Pancreas (tissue), 10 donors: ENCODE measurements around the gene SSNA1. TPM values are rescaled to one million over a fixed set of nuclear protein-coding genes. Genes with fewer than 3 reads are reported as not detected.

Experiments
- ATAC-seq, 4 donors: fragments of 200-7000 bp; cut with Tn5 transposase; one replicate each; pipeline versions ENCODE4 v1.8.0 to v1.9.1; 2020; ENCODE audit warnings: mild to moderate bottlenecking in 4 of 4, moderate library complexity in 4 of 4
- DNase-seq, 6 donors: peaks; one replicate each; pipeline ENCODE4 v3.0.0-alpha.2; 2020
- FAIRE-seq: peaks from 2 replicates; lab custom pipeline; 2012; peaks lifted over from hg19 to GRCh38; lab: Jason Lieb, UNC
- H3K27ac ChIP-seq, 4 donors: fragments of 200-600 bp; sonication (generic); 1 replicate in 3 of 4; 2 replicates in 1 of 4; pipeline versions ENCODE4 v1.5.0 to v1.8.0; 2020
- H3K27me3 ChIP-seq, 4 donors: fragments of 200-600 bp; one replicate each; pipeline ENCODE4 v1.8.0; 2021
- H3K36me3 ChIP-seq, 3 donors: fragments of 200-600 bp; sonication (generic) in 1 of 3; one replicate each; pipeline versions ENCODE4 v1.5.0 to v1.8.0; 2020 to 2021
- H3K4me1 ChIP-seq, 3 donors: fragments of 200-600 bp; one replicate each; pipeline ENCODE4 v1.8.0; 2021
- H3K4me3 ChIP-seq, 4 donors: fragments of 200-600 bp; sonication (generic) in 2 of 4; one replicate each; pipeline versions ENCODE4 v1.5.0 to v1.8.0; 2020 to 2021
- H3K9me3 ChIP-seq, 4 donors: fragments of 200-600 bp; one replicate each; pipeline ENCODE4 v1.8.0; 2021
- WGBS, 2 donors: extraction: QIAGEN DNeasy Blood & Tissue Kit; methylation state at CpG; one replicate each; pipeline ENCODE4 v1.1.7; 2013; 5-methylcytosine and 5-hydroxymethylcytosine counted together
- intact Hi-C, 3 donors: fragments of 100-400 bp; cut with DNase I; formaldehyde crosslinking; loops; one replicate each; pipeline versions ENCODE4 v1.11.1 to v1.14.2; 2022
- polyA plus RNA-seq, 2 donors: library from polyadenylated mRNA; stranded (reverse); fragments of 200-250 nt; gene quantifications; one replicate each; pipeline ENCODE4 v1.2.3, GENCODE V29; 2013
- total RNA-seq, 6 donors: library from RNA; stranded (reverse); fragmentation: NEBNext Ultra II Directional in 4 of 6; extraction: Animal tissue kit (Norgen Biotek cat#: 25700) in 4 of 6; gene quantifications; one replicate each; pipeline versions ENCODE4 v1.2.1 to v1.2.4, GENCODE V29; 2021 to 2023
- TF ChIP-seq, protein P1 (sequence below), 4 donors: fragments of 200-600 bp; sonication (generic) in 3 of 4; IDR thresholded peaks; one replicate each; pipeline versions ENCODE4 v1.5.0 to v1.8.0; 2021; ENCODE audit warnings: antibody characterized with exemption in 4 of 4
- donor health status: healthy with polysubstance abuse.
- donor health status: DM: no; HTN: no; CAD: no; lungs with moderate emphysema.
- donor health status: DM: no; HTN: no; CAD: no.
- donor health status: control.
- donor health status: control.
- donor health status: Bipolar disorder and iron deficiency.
- donor health status: DM: yes; HTN: yes; CAD: no.
- donor health status: DM: no; HTN: no; CAD: no.
- donor health status: DM: no; HTN: no; CAD: no.
- donor health status: DM: yes; HTN: yes; CAD: no.

Gene SSNA1
- total and polyA plus RNA-seq, 8 donors = 30.8 to 81.0 (median 41.1) TPM

- H3K27me3 ChIP-seq = no peaks in the 10 kb centered on the region
- TF ChIP-seq, protein P1, sequence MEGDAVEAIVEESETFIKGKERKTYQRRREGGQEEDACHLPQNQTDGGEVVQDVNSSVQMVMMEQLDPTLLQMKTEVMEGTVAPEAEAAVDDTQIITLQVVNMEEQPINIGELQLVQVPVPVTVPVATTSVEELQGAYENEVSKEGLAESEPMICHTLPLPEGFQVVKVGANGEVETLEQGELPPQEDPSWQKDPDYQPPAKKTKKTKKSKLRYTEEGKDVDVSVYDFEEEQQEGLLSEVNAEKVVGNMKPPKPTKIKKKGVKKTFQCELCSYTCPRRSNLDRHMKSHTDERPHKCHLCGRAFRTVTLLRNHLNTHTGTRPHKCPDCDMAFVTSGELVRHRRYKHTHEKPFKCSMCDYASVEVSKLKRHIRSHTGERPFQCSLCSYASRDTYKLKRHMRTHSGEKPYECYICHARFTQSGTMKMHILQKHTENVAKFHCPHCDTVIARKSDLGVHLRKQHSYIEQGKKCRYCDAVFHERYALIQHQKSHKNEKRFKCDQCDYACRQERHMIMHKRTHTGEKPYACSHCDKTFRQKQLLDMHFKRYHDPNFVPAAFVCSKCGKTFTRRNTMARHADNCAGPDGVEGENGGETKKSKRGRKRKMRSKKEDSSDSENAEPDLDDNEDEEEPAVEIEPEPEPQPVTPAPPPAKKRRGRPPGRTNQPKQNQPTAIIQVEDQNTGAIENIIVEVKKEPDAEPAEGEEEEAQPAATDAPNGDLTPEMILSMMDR (IDR thresholded peaks at IDR 0.05) = no peak
- H3K36me3 ChIP-seq = no peaks in the 10 kb centered on the region
- intact Hi-C loops = no loop called here
- FAIRE-seq = no peak
- no peak for ATAC-seq
- peak in 1 of 6 donors; percentile 54 for DNase-seq
- H3K9me3 ChIP-seq = no peaks in the 10 kb centered on the region
- H3K4me1 ChIP-seq = peaks cover 6 to 12% (median 7%) of the 10 kb centered on the region in 3 donors
- H3K4me3 ChIP-seq = no peak overlapping the region
- 93% methylated on average over 51 to 52 of the region's 52 CpGs for WGBS, 2 donors
- no peak overlapping the region for H3K27ac ChIP-seq
Observed at GRCh38 chr9:137220317-137221094, 32.0 kb downstream of the SSNA1 start.

GRCh38 chr9:137221095-137221505 lies 32.6 kb downstream of the SSNA1 start:
- WGBS, 2 donors = 84% methylated on average over 14 of the region's 14 CpGs
- H3K9me3 ChIP-seq = no peaks in the 10 kb centered on the region
- intact Hi-C loops = no loop called here
- TF ChIP-seq, protein P1 (IDR thresholded peaks at IDR 0.05) = no peak
- ATAC-seq (no peak), FAIRE-seq (no peak), DNase-seq (peak in 1 of 6 donors; percentile 31)
- peak overlapping the region in 2 of 4 donors; percentile 48 for H3K4me3 ChIP-seq
- H3K27ac ChIP-seq = no peak overlapping the region
- H3K4me1 ChIP-seq = peaks cover 6 to 12% (median 7%) of the 10 kb centered on the region in 3 donors
- no peaks in the 10 kb centered on the region for H3K36me3 ChIP-seq
- no peaks in the 10 kb centered on the region for H3K27me3 ChIP-seq

- H3K4me1 ChIP-seq = peaks cover 6 to 12% (median 7%) of the 10 kb centered on the region in 3 donors
- 5 to 9% methylated on average over 31 to 61 of the region's 61 CpGs for WGBS, 2 donors
- FAIRE-seq = no peak
- no peak for ATAC-seq
- H3K27ac ChIP-seq = peak overlapping the region in 2 of 4 donors; percentile 8 to 19
- no peaks in the 10 kb centered on the region for H3K27me3 ChIP-seq
- intact Hi-C loops = no loop called here
- no peaks in the 10 kb centered on the region for H3K36me3 ChIP-seq
- TF ChIP-seq, protein P1 (IDR thresholded peaks at IDR 0.05) = no peak
- DNase-seq = peak in 4 of 6 donors; percentile 43 to 71 (median 48)
- H3K4me3 ChIP-seq = peak overlapping the region in 3 of 4 donors; percentile 18 to 48 (median 48)
- no peaks in the 10 kb centered on the region for H3K9me3 ChIP-seq
Observed at GRCh38 chr9:137221506-137222111, 33.1 kb downstream of the SSNA1 start.

DNA sequence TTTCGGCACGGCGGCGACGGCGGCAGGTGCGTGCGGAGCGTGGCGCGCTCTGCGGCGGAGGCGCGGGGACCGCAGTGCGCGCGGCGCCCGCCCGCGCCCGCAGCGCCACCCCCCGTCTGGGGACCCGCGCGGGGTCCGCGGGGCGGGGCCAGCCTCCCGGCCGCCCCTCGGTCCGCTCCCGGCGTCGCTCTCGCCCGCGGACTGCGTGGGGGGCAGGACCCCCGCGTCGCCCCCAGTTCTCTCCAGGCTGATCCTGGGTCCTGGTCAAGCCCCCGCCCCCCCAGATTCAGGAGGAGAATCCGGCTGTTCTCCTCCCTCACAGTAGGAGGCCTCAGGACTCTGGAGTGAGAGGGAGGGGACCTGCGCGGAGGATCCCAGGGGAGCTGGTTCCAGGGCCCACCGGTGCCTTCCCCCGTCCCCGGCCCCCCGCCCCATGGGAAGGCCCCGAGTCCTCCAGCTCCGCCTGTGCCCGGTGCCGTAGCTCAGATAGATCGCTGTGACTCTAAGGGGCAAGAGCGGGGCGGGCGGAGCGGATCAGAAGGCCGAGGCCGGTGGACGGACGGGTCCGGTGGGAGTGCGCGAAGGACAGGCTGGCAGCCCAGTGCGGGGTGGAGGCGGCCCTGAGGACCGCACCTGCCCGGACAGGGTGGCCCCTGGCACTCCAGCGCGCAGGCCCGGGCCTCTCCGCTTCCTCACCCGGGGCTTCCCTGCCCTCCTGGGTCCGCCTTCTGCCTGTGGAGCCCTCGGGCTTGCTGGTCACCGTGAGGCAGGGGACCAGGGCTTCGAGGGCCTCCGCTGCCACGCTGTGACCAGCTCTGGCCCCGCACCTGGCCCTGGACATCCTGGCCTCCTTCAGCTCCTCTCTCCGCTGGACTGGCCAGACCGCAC lies 34.0 kb downstream of the SSNA1 start, which contains the start of gene RNF208:
Gene RNF208 (minus strand): TSS at position 51 of the 888 bp plus-strand sequence. CDS start 1,028 bp downstream, outside the sequence.
- Histone ChIP-seq H3K27me3 (no peaks in the 10 kb centered on the region), H3K36me3 (no peaks in the 10 kb centered on the region), H3K27ac (peak within 1 kb of the TSS; percentile 73 to 90 (median 82)), H3K4me3 (peak within 1 kb of the TSS; percentile 18 to 88 (median 38)), H3K4me1 (peaks cover 11 to 20% (median 15%) of the 10 kb centered on the region in 3 donors), H3K9me3 (no peaks in the 10 kb centered on the region)
- TF ChIP-seq, protein P1 (IDR thresholded peaks at IDR 0.05) = no peak
- DNase-seq (peak in 4 of 6 donors; percentile 33 to 68 (median 44)), FAIRE-seq (no peak), ATAC-seq (peak in 3 of 4 donors; percentile 1 to 7 (median 2))
- 5 to 7% methylated on average over 47 to 88 of the region's 88 CpGs for WGBS, 2 donors
- intact Hi-C loops = no loop called here
